Mesenchymal stem cell (in vitro differentiated cells and primary cell): ENCODE measurements around the gene DCTD.

Experiments used
- DNase-seq: peaks from one replicate; pipeline ENCODE4 v3.0.0-alpha.2; 2013
- H2AFZ ChIP-seq: one replicate; pipeline ENCODE4 v1.6.1; 2013; ENCODE audit warnings: low read depth, mild to moderate bottlenecking, control low read depth, inconsistent platforms, low read length, moderate library complexity
- H2AK5ac ChIP-seq: 2 replicates; pipeline ENCODE4 v1.6.1; 2013; ENCODE audit warnings: low read length, moderate library complexity, mild to moderate bottlenecking, inconsistent platforms; ENCODE audit not compliant: severe bottlenecking
- H2BK120ac ChIP-seq: one replicate; pipeline ENCODE4 v1.6.1; 2013; ENCODE audit warnings: low read depth, mild to moderate bottlenecking, inconsistent platforms, low read length, moderate library complexity
- H2BK12ac ChIP-seq, 2 experiments: one replicate each; pipeline ENCODE4 v1.6.1; 2013; ENCODE audit warnings: inconsistent platforms in 2 of 2, low read length in 2 of 2, mild to moderate bottlenecking in 2 of 2, moderate library complexity in 2 of 2, control low read depth in 1 of 2
- H2BK15ac ChIP-seq: one replicate; pipeline ENCODE4 v1.6.1; 2013; ENCODE audit warnings: mild to moderate bottlenecking, low read depth, inconsistent platforms; ENCODE audit not compliant: poor library complexity, severe bottlenecking
- H2BK5ac ChIP-seq: 2 replicates; pipeline ENCODE4 v1.6.1; 2013; ENCODE audit warnings: low read depth, mild to moderate bottlenecking, low read length, control low read depth, inconsistent platforms; ENCODE audit not compliant: poor library complexity, severe bottlenecking
- H3K14ac ChIP-seq, 2 experiments: one replicate each; pipeline ENCODE4 v1.6.1; 2013; ENCODE audit warnings: inconsistent platforms in 2 of 2, low read length in 2 of 2, control low read depth in 1 of 2, mild to moderate bottlenecking in 1 of 2, moderate library complexity in 1 of 2
- H3K18ac ChIP-seq, 2 experiments: one replicate each; pipeline ENCODE4 v1.6.1; 2013; ENCODE audit warnings: inconsistent platforms in 2 of 2, low read length in 2 of 2, control low read depth in 1 of 2, low read depth in 1 of 2, mild to moderate bottlenecking in 1 of 2
- H3K23ac ChIP-seq, 2 experiments: one replicate each; pipeline ENCODE4 v1.6.1; 2013; ENCODE audit warnings: inconsistent platforms in 2 of 2, low read length in 2 of 2, mild to moderate bottlenecking in 2 of 2, moderate library complexity in 2 of 2, control low read depth in 1 of 2
- H3K27ac ChIP-seq: 2 replicates; pipeline ENCODE4 v1.5.1; 2013; ENCODE audit warnings: mild to moderate bottlenecking, moderate library complexity, low read length, control low read depth, inconsistent platforms; ENCODE audit not compliant: poor library complexity, severe bottlenecking
- H3K27me3 ChIP-seq, 2 experiments: 2 replicates each; pipeline versions ENCODE4 v1.6.1 to v1.7.0; 2013; ENCODE audit warnings: low read length in 2 of 2, mild to moderate bottlenecking in 2 of 2, moderate library complexity in 2 of 2, control low read depth in 1 of 2, inconsistent platforms in 1 of 2; ENCODE audit not compliant: control insufficient read depth in 1 of 2, insufficient read depth in 1 of 2
- H3K36me3 ChIP-seq, 2 experiments: 2 replicates each; pipeline versions ENCODE4 v1.6.1 to v1.7.0; 2013; ENCODE audit warnings: low read length in 2 of 2, control low read depth in 1 of 2, inconsistent platforms in 1 of 2, low read depth in 1 of 2, mild to moderate bottlenecking in 1 of 2; ENCODE audit not compliant: insufficient read depth in 2 of 2, control insufficient read depth in 1 of 2
- H3K4ac ChIP-seq, 2 experiments: one replicate each; pipeline ENCODE4 v1.6.1; 2013; ENCODE audit warnings: inconsistent platforms in 2 of 2, low read length in 2 of 2, mild to moderate bottlenecking in 2 of 2, moderate library complexity in 2 of 2, control low read depth in 1 of 2, low read depth in 1 of 2
- H3K4me1 ChIP-seq: 2 replicates; pipeline ENCODE4 v1.6.1; 2013; ENCODE audit warnings: low read depth, low read length, control low read depth; ENCODE audit not compliant: control insufficient read depth, insufficient read depth
- H3K4me2 ChIP-seq: 2 replicates; pipeline ENCODE4 v1.6.1; 2013; ENCODE audit warnings: low read length, mild to moderate bottlenecking, inconsistent platforms; ENCODE audit not compliant: poor library complexity, severe bottlenecking
- H3K4me3 ChIP-seq, 2 experiments: 2 replicates each; pipeline versions ENCODE4 v1.5.1 to v1.7.0; 2013; ENCODE audit warnings: low read length in 2 of 2, mild to moderate bottlenecking in 2 of 2, control low read depth in 1 of 2, low read depth in 1 of 2; ENCODE audit not compliant: insufficient read depth in 1 of 2
- H3K79me1 ChIP-seq: replicated peaks from 2 replicates; pipeline ENCODE4 v1.6.1; 2013; ENCODE audit warnings: mild to moderate bottlenecking, control low read depth, low read length, inconsistent platforms; ENCODE audit not compliant: poor library complexity, severe bottlenecking
- H3K9ac ChIP-seq: 2 replicates; pipeline ENCODE4 v1.7.0; 2013; ENCODE audit warnings: mild to moderate bottlenecking, low read length, moderate library complexity
- H3K9me3 ChIP-seq: 2 replicates; pipeline ENCODE4 v1.7.0; 2013; ENCODE audit warnings: mild to moderate bottlenecking, low read length; ENCODE audit not compliant: control insufficient read depth
- H4K8ac ChIP-seq: one replicate; pipeline ENCODE4 v1.6.1; 2013; ENCODE audit warnings: inconsistent platforms, mild to moderate bottlenecking, low read length, moderate library complexity
- H4K91ac ChIP-seq: one replicate; pipeline ENCODE4 v1.6.1; 2013; ENCODE audit warnings: mild to moderate bottlenecking, low read length, inconsistent platforms
- WGBS: methylation state at CpG from one replicate; pipeline ENCODE4 v1.1.7; 2013; ENCODE audit warnings: mixed read lengths; 5-methylcytosine and 5-hydroxymethylcytosine counted together

DCTD gene

GRCh38 chr4:182944484-182945213 is 27.5 kb upstream of the DCTD start:
- H3K79me1 ChIP-seq = no peaks in the 10 kb centered on the region
- H3K4me2 ChIP-seq = no peak overlapping the region
- no peaks in the 10 kb centered on the region for H3K36me3 ChIP-seq
- WGBS = 83% methylated on average over 3 of the region's 4 CpGs
- peaks cover 13% of the 10 kb centered on the region in 2 experiments for H3K27me3 ChIP-seq
- no peak overlapping the region for H3K23ac ChIP-seq
- H3K9me3 ChIP-seq = no peaks in the 10 kb centered on the region
- H2AFZ ChIP-seq = no peak overlapping the region
- H3K9ac ChIP-seq = no peak overlapping the region
- no peaks in the 10 kb centered on the region for H3K4me1 ChIP-seq
- H2BK120ac ChIP-seq = no peak overlapping the region
- DNase-seq = no peak
- H2BK12ac ChIP-seq = no peak overlapping the region
- H3K4me3 ChIP-seq = no peak overlapping the region
- no peak overlapping the region for H3K27ac ChIP-seq
- no peak overlapping the region for H2AK5ac ChIP-seq
- no peak overlapping the region for H4K8ac ChIP-seq
- no peak overlapping the region for H2BK5ac ChIP-seq
- H2BK15ac ChIP-seq = no peak overlapping the region
- H3K4ac ChIP-seq = no peak overlapping the region
- no peak overlapping the region for H3K18ac ChIP-seq
- H4K91ac ChIP-seq = no peak overlapping the region
- no peak overlapping the region for H3K14ac ChIP-seq

- WGBS = 94% methylated on average over 9 of the region's 9 CpGs
- Histone ChIP-seq H2BK5ac (no peak overlapping the region), H3K9ac (no peak overlapping the region), H3K4me3 (no peak overlapping the region), H4K91ac (no peak overlapping the region), H3K79me1 (no peaks in the 10 kb centered on the region), H3K27me3 (peaks cover 13% of the 10 kb centered on the region in 2 experiments), H3K4ac (peak overlapping the region in 1 of 2 experiments; percentile 21), H3K4me2 (no peak overlapping the region), H3K4me1 (no peaks in the 10 kb centered on the region), H3K23ac (no peak overlapping the region), H4K8ac (no peak overlapping the region), H3K27ac (no peak overlapping the region), H3K18ac (peak overlapping the region in 1 of 2 experiments; percentile 30), H2BK15ac (no peak overlapping the region), H2BK12ac (peak overlapping the region in 1 of 2 experiments; percentile 64), H2AFZ (no peak overlapping the region), H2AK5ac (no peak overlapping the region), H3K36me3 (no peaks in the 10 kb centered on the region), H3K14ac (peak overlapping the region in 1 of 2 experiments; percentile 83), H3K9me3 (no peaks in the 10 kb centered on the region), H2BK120ac (no peak overlapping the region)
- no peak for DNase-seq
These were observed 22.5 kb upstream of the DCTD start for GRCh38 chr4:182939680-182940079.

GRCh38 chr4:182938205-182938645 is 21.0 kb upstream of the DCTD start:
- H4K8ac ChIP-seq = peak overlapping the region; percentile 86
- DNase-seq = peak; percentile 70
- WGBS = 7% methylated on average over 11 of the region's 14 CpGs

GRCh38 chr4:182937268-182938204 is 20.4 kb upstream of the DCTD start:
- peak overlapping the region; percentile 76 for H3K9ac ChIP-seq
- no peak for DNase-seq
- H3K27ac ChIP-seq = no peak overlapping the region
- H3K23ac ChIP-seq = no peak overlapping the region
- no peak overlapping the region for H3K4me3 ChIP-seq
- H2AK5ac ChIP-seq = no peak overlapping the region
- H3K4ac ChIP-seq = no peak overlapping the region
- H3K27me3 ChIP-seq = peaks cover 7 to 10% of the 10 kb centered on the region in 2 experiments
- no peak overlapping the region for H3K14ac ChIP-seq
- no peaks in the 10 kb centered on the region for H3K4me1 ChIP-seq
- no peak overlapping the region for H2BK120ac ChIP-seq
- no peak overlapping the region for H2BK15ac ChIP-seq
- H4K91ac ChIP-seq = no peak overlapping the region
- no peak overlapping the region for H4K8ac ChIP-seq
- no peaks in the 10 kb centered on the region for H3K79me1 ChIP-seq
- H2BK12ac ChIP-seq = no peak overlapping the region
- no peaks in the 10 kb centered on the region for H3K9me3 ChIP-seq
- no peaks in the 10 kb centered on the region for H3K36me3 ChIP-seq
- H2BK5ac ChIP-seq = no peak overlapping the region
- 98% methylated on average over 2 of the region's 5 CpGs for WGBS
- H2AFZ ChIP-seq = no peak overlapping the region
- no peak overlapping the region for H3K4me2 ChIP-seq
- H3K18ac ChIP-seq = no peak overlapping the region

More at GRCh38 chr4:182938205-182938645, 21.0 kb upstream of the DCTD start:
- Histone ChIP-seq H3K27ac (no peak overlapping the region), H3K18ac (no peak overlapping the region), H2BK120ac (no peak overlapping the region), H3K23ac (no peak overlapping the region), H3K9ac (peak overlapping the region; percentile 76), H3K4me1 (no peaks in the 10 kb centered on the region), H2AFZ (no peak overlapping the region), H3K79me1 (no peaks in the 10 kb centered on the region), H3K27me3 (peaks cover 11 to 12% of the 10 kb centered on the region in 2 experiments), H3K36me3 (no peaks in the 10 kb centered on the region), H4K91ac (no peak overlapping the region), H3K14ac (no peak overlapping the region), H3K4me2 (no peak overlapping the region), H2AK5ac (no peak overlapping the region), H2BK5ac (no peak overlapping the region), H3K4me3 (no peak overlapping the region), H3K9me3 (no peaks in the 10 kb centered on the region), H2BK15ac (no peak overlapping the region), H2BK12ac (no peak overlapping the region), H3K4ac (no peak overlapping the region)
